HepG2 (cell line): ENCODE measurements around the gene RIC3. TPM values are rescaled to one million over a fixed set of nuclear protein-coding genes. Genes with fewer than 3 reads are reported as not detected.

ENCODE experiments used
- ATAC-seq: fragments of 200-7000 bp; cut with Tn5 transposase; 3 replicates; pipeline ENCODE4 v1.9.1; 2020; ENCODE audit warnings: mild to moderate bottlenecking, moderate library complexity
- BruUV-seq: library from RNA; stranded (reverse); fragments of 400-500 nt; replicated peaks from 2 replicates; lab custom pipeline; 2021; lab: Mats Ljungman, UMichigan
- CTCF ChIA-PET: fragments of 300-600 bp; formaldehyde crosslinking; extraction: SDS; loops from one replicate; lab custom pipeline; 2021; ENCODE audit warnings: low total read pairs, inconsistent platforms, low intra/inter-chr PET ratio; lab: Yijun Ruan, JAX
- POLR2A ChIA-PET: fragments of 350-600 bp; sonication (Branson Sonifier 250); formaldehyde crosslinking; loops from one replicate; lab custom pipeline; 2020; ENCODE audit warnings: antibody characterized with exemption, inconsistent platforms; lab: Yijun Ruan, JAX
- DNase-seq: peaks from one replicate; pipeline ENCODE4 v3.0.0-alpha.2; 2015; ENCODE audit warnings: low spot score
- FAIRE-seq: peaks from 3 replicates; lab custom pipeline; 2011; peaks lifted over from hg19 to GRCh38; lab: Jason Lieb, UNC
- H2AFZ ChIP-seq: one replicate; pipeline ENCODE4 v1.6.1; 2011; ENCODE audit warnings: low read length, inconsistent platforms
- H3K27ac ChIP-seq: fragments of 300-600 bp; 3 replicates; pipeline ENCODE4 v1.8.0; 2011; ENCODE audit warnings: mixed run types, mild to moderate bottlenecking, mixed read lengths, low read length, inconsistent platforms; ENCODE audit not compliant: insufficient read depth; ENCODE audit errors: extremely low read length
- H3K27me3 ChIP-seq, 2 experiments: fragments of 200-600 bp in 1 of 2; 2 replicates in 1 of 2; 3 replicates in 1 of 2; pipeline versions ENCODE4 v1.6.0 to v1.8.0; 2011; ENCODE audit warnings: low read length in 2 of 2, mild to moderate bottlenecking in 2 of 2, moderate library complexity in 2 of 2, inconsistent platforms in 1 of 2; ENCODE audit not compliant: insufficient read depth in 2 of 2, control insufficient read depth in 1 of 2
- H3K36me3 ChIP-seq, 2 experiments: fragments of 200-600 bp in 1 of 2; replicated peaks in 1 of 2; 2 replicates in 1 of 2; 3 replicates in 1 of 2; pipeline versions ENCODE4 v1.5.1 to v1.8.0; 2011; ENCODE audit warnings: low read length in 2 of 2, inconsistent platforms in 1 of 2; ENCODE audit not compliant: insufficient read depth in 2 of 2, control insufficient read depth in 1 of 2
- H3K4me1 ChIP-seq: 2 replicates; pipeline ENCODE4 v1.5.1; 2012; ENCODE audit warnings: low read length, inconsistent platforms; ENCODE audit not compliant: insufficient read depth
- H3K4me2 ChIP-seq: 2 replicates; pipeline ENCODE4 v1.6.0; 2011; ENCODE audit warnings: low read depth, low read length, inconsistent platforms
- H3K4me3 ChIP-seq, 3 experiments: fragments of 200-600 bp in 1 of 3; sonication (generic), shearing (Covaris generic) in 1 of 3; replicated peaks in 1 of 3; 2 replicates each; pipeline ENCODE4 v1.5.1; 2011 to 2016; ENCODE audit warnings: low read length in 3 of 3, inconsistent platforms in 2 of 3, low read depth in 2 of 3, mild to moderate bottlenecking in 2 of 3, control low read depth in 1 of 3, mixed read lengths in 1 of 3; ENCODE audit not compliant: insufficient read depth in 1 of 3
- H3K79me2 ChIP-seq: one replicate; pipeline ENCODE4 v1.6.1; 2011; ENCODE audit warnings: low read length, inconsistent platforms; ENCODE audit not compliant: insufficient read depth
- H3K9ac ChIP-seq: 2 replicates; pipeline ENCODE4 v1.6.0; 2011; ENCODE audit warnings: mild to moderate bottlenecking, low read depth, low read length, inconsistent platforms; ENCODE audit not compliant: insufficient read depth
- H3K9me3 ChIP-seq: 2 replicates; pipeline ENCODE4 v1.5.1; 2012; ENCODE audit warnings: mild to moderate bottlenecking, low read length
- H4K20me1 ChIP-seq: 2 replicates; pipeline ENCODE4 v1.6.0; 2011; ENCODE audit warnings: inconsistent platforms, mild to moderate bottlenecking, low read length, moderate library complexity; ENCODE audit not compliant: insufficient read depth
- FOSL2 ChIP-seq: sonication (generic); formaldehyde crosslinking; IDR thresholded peaks from 2 replicates; pipeline ENCODE4 v1.4.0; 2020; ENCODE audit warnings: missing genetic modification reagents
- MAFF ChIP-seq: IDR thresholded peaks from 2 replicates; pipeline ENCODE4 v1.6.1; 2011; ENCODE audit warnings: low read depth, low read length, improper control_type of control experiment
- MAFK ChIP-seq, 2 experiments: IDR thresholded peaks in 1 of 2; conservative IDR thresholded peaks in 1 of 2; 2 replicates each; pipeline ENCODE4 v1.6.1; 2011; ENCODE audit warnings: improper control_type of control experiment in 2 of 2, low read length in 2 of 2
- NR2F2 ChIP-seq: IDR thresholded peaks from 2 replicates; pipeline ENCODE4 v1.6.1; 2012; ENCODE audit warnings: low read depth, inconsistent platforms, borderline replicate concordance
- SMARCC2 ChIP-seq: fragments of 450-650 bp; IDR thresholded peaks from 2 replicates; pipeline ENCODE4 v1.6.1; 2017; ENCODE audit warnings: antibody characterized with exemption, mild to moderate bottlenecking
- SYNCRIP ChIP-seq: fragments of 200-400 bp; formaldehyde crosslinking; IDR thresholded peaks from 2 replicates; pipeline ENCODE4 v1.6.1; 2018; ENCODE audit warnings: mild to moderate bottlenecking, low read depth, low read length; ENCODE audit not compliant: insufficient read depth
- ZNF256 ChIP-seq: sonication (generic); formaldehyde crosslinking; conservative IDR thresholded peaks from 2 replicates; pipeline ENCODE4 v1.4.0; 2020; ENCODE audit warnings: missing genetic modification reagents
- ZNF549 ChIP-seq: sonication (generic); formaldehyde crosslinking; IDR thresholded peaks from 2 replicates; pipeline ENCODE4 v1.5.0; 2020; ENCODE audit warnings: missing genetic modification reagents
- ZNF782 ChIP-seq: sonication (generic); formaldehyde crosslinking; IDR thresholded peaks from 2 replicates; pipeline ENCODE4 v1.4.0; 2020; ENCODE audit warnings: missing genetic modification reagents, mild to moderate bottlenecking, borderline replicate concordance
- WGBS: methylation state at CpG from one replicate; pipeline ENCODE4 v1.1.6; 2017; ENCODE audit warnings: low lambda C conversion rate; 5-methylcytosine and 5-hydroxymethylcytosine counted together
- in situ Hi-C: cut with HindIII; loops from 2 replicates; pipeline ENCODE4 v1.10.0; 2017; ENCODE audit warnings: low pct_unique_long_range_greater_than_20kb; ENCODE audit not compliant: extremely low pct_ligation_motif_present
- intact Hi-C: fragments of 100-400 bp; cut with micrococcal nuclease; formaldehyde crosslinking; loops from one replicate; pipeline ENCODE4 v1.10.0; 2022; ENCODE audit not compliant: unreplicated experiment
- polyA plus RNA-seq, 8 experiments: library from polyadenylated mRNA; depleted of rRNA in 3 of 8; stranded (reverse) in 7 of 8; unstranded in 1 of 8; fragments of >200 nt; fragmentation: Illumina TruSeq in 4 of 8; extraction: Trizol in 4 of 8; gene quantifications; 2 replicates each; pipeline versions ENCODE4 v1.2.1 to v1.2.3, GENCODE V29; 2011 to 2016; ENCODE audit warnings: low read depth in 4 of 8, missing spikeins in 1 of 8, mixed read lengths in 1 of 8; ENCODE audit not compliant: insufficient read depth in 1 of 8
- total RNA-seq, 5 experiments: library from RNA; depleted of rRNA; stranded (reverse); fragments of >200 nt; fragmentation: Illumina TruSeq; extraction: Trizol; gene quantifications; 2 replicates each; pipeline ENCODE4 v1.2.3, GENCODE V29; 2016; ENCODE audit warnings: low read depth in 1 of 5
- TF ChIP-seq, protein P1 (sequence below): fragments of 450-650 bp; IDR thresholded peaks from 2 replicates; pipeline ENCODE4 v1.6.1; 2017
- TF ChIP-seq, protein P2 (sequence below): sonication (generic); formaldehyde crosslinking; IDR thresholded peaks from 2 replicates; pipeline ENCODE4 v1.4.0; 2020; ENCODE audit warnings: missing genetic modification reagents
- TF ChIP-seq, protein P3 (sequence below): sonication (generic); formaldehyde crosslinking; IDR thresholded peaks from 2 replicates; pipeline ENCODE4 v1.4.0; 2020; ENCODE audit warnings: missing genetic modification reagents
- TF ChIP-seq, protein P4 (sequence below): sonication (generic); formaldehyde crosslinking; IDR thresholded peaks from 2 replicates; pipeline ENCODE4 v1.4.0; 2020; ENCODE audit warnings: missing genetic modification reagents, borderline replicate concordance

Gene RIC3
- total and polyA plus RNA-seq, 2 of the 13 experiments (the other 11 are each of a cell fraction or from before 2014, with no cell fraction given), result not detected

DNA sequence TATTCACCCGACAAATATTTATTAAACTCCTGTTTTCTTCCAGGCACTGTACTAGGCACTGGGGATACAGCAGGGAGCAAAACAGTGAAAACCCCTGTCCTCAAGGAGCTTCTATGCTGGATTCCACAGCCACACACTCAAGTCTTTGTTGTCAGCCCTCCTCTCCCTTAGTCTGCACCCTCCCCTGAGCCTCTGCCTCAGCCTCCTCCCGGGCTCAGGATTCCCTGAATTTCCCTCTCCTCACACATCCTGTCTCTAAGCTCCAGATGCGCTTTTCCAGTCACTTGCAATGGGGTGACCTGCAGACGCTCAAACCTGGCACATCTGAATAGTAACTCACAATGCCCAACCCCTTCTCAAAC is 101.3 kb downstream of the RIC3 start (continued):
- TF ChIP-seq NR2F2, result no peak
- TF ChIP-seq ZNF256 (CRISPR knock-in tag), result no peak
- TF ChIP-seq, protein P1, sequence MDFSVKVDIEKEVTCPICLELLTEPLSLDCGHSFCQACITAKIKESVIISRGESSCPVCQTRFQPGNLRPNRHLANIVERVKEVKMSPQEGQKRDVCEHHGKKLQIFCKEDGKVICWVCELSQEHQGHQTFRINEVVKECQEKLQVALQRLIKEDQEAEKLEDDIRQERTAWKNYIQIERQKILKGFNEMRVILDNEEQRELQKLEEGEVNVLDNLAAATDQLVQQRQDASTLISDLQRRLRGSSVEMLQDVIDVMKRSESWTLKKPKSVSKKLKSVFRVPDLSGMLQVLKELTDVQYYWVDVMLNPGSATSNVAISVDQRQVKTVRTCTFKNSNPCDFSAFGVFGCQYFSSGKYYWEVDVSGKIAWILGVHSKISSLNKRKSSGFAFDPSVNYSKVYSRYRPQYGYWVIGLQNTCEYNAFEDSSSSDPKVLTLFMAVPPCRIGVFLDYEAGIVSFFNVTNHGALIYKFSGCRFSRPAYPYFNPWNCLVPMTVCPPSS, result no peak
- no peak for TF ChIP-seq SMARCC2
- TF ChIP-seq SYNCRIP, result no peak
- TF ChIP-seq, protein P2, sequence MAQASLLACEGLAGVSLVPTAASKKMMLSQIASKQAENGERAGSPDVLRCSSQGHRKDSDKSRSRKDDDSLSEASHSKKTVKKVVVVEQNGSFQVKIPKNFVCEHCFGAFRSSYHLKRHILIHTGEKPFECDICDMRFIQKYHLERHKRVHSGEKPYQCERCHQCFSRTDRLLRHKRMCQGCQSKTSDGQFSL (CRISPR knock-in tag), result no peak

DNA sequence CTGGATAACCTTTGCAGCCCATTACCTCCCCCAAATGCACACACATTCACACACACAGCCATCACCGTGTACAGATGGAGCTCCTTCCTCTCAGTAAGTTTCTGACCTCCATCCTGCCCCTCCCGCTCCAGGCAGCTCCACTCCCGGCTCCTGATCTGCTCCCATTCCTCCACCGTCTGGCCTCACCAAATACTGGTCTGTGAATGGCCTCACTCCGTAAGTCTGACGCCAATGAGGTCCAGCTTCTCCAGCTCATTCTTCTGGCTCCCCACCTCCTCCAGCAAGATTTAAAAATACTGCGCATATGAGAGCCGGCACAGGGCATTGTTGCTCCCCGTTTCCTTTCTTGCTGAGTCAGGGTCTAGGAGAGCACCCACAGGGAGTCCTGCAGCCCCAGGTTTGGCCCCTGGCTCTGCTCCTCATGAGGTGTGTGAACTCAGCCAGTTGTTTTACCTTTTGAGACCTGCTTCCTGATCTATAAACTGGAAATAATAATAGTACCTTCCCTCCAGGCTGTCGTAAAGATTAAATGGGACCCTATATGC is 101.8 kb downstream of the RIC3 start:
- intact Hi-C loops, result no loop called here
- Histone ChIP-seq H3K4me3 (no peak overlapping the region), H3K4me2 (no peak overlapping the region), H3K27me3 (peaks cover 2 to 54% of the 10 kb centered on the region in 2 experiments), H3K27ac (no peak overlapping the region), H4K20me1 (no peaks in the 10 kb centered on the region), H3K4me1 (peaks cover 14% of the 10 kb centered on the region), H3K36me3 (no peaks in the 10 kb centered on the region), H3K79me2 (no peaks in the 10 kb centered on the region), H3K9ac (no peak overlapping the region), H3K9me3 (no peaks in the 10 kb centered on the region), H2AFZ (no peak overlapping the region)
- ATAC-seq (no peak), FAIRE-seq (no peak), DNase-seq (no peak)
- ChIA-PET POLR2A (no interaction called here), CTCF (no interaction called here)
- WGBS, result 48% methylated on average over 10 of the region's 10 CpGs
- in situ Hi-C loops, result no loop called here
- TF ChIP-seq MAFK (conservative IDR thresholded peaks at IDR 0.05 in 1 of 2, IDR thresholded peaks at IDR 0.05 in 1 of 2; ENCODE audit: low read length in 2 of 2) (peak; percentile 38 to 53; a peak in 3 of 4 replicates), ZNF782 (CRISPR knock-in tag) (no peak), ZNF549 (CRISPR knock-in tag) (no peak), FOSL2 (CRISPR knock-in tag) (no peak), MAFF (0 out of 2 replicates have a peak, but pooled peaks have one; percentile 35)
- TF ChIP-seq, protein P3, sequence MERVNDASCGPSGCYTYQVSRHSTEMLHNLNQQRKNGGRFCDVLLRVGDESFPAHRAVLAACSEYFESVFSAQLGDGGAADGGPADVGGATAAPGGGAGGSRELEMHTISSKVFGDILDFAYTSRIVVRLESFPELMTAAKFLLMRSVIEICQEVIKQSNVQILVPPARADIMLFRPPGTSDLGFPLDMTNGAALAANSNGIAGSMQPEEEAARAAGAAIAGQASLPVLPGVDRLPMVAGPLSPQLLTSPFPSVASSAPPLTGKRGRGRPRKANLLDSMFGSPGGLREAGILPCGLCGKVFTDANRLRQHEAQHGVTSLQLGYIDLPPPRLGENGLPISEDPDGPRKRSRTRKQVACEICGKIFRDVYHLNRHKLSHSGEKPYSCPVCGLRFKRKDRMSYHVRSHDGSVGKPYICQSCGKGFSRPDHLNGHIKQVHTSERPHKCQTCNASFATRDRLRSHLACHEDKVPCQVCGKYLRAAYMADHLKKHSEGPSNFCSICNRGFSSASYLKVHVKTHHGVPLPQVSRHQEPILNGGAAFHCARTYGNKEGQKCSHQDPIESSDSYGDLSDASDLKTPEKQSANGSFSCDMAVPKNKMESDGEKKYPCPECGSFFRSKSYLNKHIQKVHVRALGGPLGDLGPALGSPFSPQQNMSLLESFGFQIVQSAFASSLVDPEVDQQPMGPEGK (CRISPR knock-in tag), result no peak
- TF ChIP-seq, protein P4, sequence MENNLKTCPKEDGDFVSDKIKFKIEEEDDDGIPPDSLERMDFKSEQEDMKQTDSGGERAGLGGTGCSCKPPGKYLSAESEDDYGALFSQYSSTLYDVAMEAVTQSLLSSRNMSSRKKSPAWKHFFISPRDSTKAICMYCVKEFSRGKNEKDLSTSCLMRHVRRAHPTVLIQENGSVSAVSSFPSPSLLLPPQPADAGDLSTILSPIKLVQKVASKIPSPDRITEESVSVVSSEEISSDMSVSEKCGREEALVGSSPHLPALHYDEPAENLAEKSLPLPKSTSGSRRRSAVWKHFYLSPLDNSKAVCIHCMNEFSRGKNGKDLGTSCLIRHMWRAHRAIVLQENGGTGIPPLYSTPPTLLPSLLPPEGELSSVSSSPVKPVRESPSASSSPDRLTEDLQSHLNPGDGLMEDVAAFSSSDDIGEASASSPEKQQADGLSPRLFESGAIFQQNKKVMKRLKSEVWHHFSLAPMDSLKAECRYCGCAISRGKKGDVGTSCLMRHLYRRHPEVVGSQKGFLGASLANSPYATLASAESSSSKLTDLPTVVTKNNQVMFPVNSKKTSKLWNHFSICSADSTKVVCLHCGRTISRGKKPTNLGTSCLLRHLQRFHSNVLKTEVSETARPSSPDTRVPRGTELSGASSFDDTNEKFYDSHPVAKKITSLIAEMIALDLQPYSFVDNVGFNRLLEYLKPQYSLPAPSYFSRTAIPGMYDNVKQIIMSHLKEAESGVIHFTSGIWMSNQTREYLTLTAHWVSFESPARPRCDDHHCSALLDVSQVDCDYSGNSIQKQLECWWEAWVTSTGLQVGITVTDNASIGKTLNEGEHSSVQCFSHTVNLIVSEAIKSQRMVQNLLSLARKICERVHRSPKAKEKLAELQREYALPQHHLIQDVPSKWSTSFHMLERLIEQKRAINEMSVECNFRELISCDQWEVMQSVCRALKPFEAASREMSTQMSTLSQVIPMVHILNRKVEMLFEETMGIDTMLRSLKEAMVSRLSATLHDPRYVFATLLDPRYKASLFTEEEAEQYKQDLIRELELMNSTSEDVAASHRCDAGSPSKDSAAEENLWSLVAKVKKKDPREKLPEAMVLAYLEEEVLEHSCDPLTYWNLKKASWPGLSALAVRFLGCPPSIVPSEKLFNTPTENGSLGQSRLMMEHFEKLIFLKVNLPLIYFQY, result no peak
- BruUV-seq, result no TSS peak
